Activated T-helper 1 cell treated with anti-CD3 and anti-CD28 coated beads, Interleukin-12 subunit alpha, Interleukin-12 subunit beta, Interleukin-2, Interleukin-4 antibody, amounts not matched to agents 30 ng/mL and 10 ng/mL and 1 ng/mL, durations not matched to agents 14 hours and 24 hours and 36 hours (primary cell): Measurements from ENCODE around the gene P2RY2. TPM values are rescaled to one million over a fixed set of nuclear protein-coding genes. Genes with fewer than 3 reads are reported as not detected.
"Not testable (repeated sequence)": the region's sequence is repeated elsewhere in the genome, so short reads cannot be mapped to it uniquely, and the experiment has no call there.

Experiments
- DNase-seq: peaks from one replicate; pipeline ENCODE4 v3.0.0; 2021; ENCODE audit warnings: low spot score
- H3K27ac Mint-ChIP-seq: one replicate; pipeline ENCODE4 v1.8.0; 2021; ENCODE audit warnings: mild to moderate bottlenecking, mixed read lengths
- H3K27me3 Mint-ChIP-seq: one replicate; pipeline ENCODE4 v1.8.0; 2022; ENCODE audit warnings: mild to moderate bottlenecking, moderate library complexity, mixed read lengths; ENCODE audit not compliant: insufficient read depth
- H3K36me3 Mint-ChIP-seq: one replicate; pipeline ENCODE4 v1.8.0; 2021; ENCODE audit warnings: low read depth, mixed read lengths
- H3K4me1 Mint-ChIP-seq: one replicate; pipeline ENCODE4 v1.8.0; 2021; ENCODE audit warnings: low read depth, mixed read lengths
- H3K4me3 Mint-ChIP-seq: one replicate; pipeline ENCODE4 v1.8.0; 2021; ENCODE audit warnings: mild to moderate bottlenecking, moderate library complexity, mixed read lengths
- H3K9me3 Mint-ChIP-seq: one replicate; pipeline ENCODE4 v1.8.0; 2021; ENCODE audit warnings: mixed read lengths
- intact Hi-C: fragments of 100-400 bp; cut with micrococcal nuclease; formaldehyde crosslinking; loops from one replicate; pipeline ENCODE4 v1.15.1; 2024
- total RNA-seq: library from RNA; stranded (reverse); gene quantifications from 2 replicates; pipeline ENCODE4 v1.2.3, GENCODE V29; 2022

P2RY2 gene
- total RNA-seq, 1 donor from 2014 or later, result not detected

DNA sequence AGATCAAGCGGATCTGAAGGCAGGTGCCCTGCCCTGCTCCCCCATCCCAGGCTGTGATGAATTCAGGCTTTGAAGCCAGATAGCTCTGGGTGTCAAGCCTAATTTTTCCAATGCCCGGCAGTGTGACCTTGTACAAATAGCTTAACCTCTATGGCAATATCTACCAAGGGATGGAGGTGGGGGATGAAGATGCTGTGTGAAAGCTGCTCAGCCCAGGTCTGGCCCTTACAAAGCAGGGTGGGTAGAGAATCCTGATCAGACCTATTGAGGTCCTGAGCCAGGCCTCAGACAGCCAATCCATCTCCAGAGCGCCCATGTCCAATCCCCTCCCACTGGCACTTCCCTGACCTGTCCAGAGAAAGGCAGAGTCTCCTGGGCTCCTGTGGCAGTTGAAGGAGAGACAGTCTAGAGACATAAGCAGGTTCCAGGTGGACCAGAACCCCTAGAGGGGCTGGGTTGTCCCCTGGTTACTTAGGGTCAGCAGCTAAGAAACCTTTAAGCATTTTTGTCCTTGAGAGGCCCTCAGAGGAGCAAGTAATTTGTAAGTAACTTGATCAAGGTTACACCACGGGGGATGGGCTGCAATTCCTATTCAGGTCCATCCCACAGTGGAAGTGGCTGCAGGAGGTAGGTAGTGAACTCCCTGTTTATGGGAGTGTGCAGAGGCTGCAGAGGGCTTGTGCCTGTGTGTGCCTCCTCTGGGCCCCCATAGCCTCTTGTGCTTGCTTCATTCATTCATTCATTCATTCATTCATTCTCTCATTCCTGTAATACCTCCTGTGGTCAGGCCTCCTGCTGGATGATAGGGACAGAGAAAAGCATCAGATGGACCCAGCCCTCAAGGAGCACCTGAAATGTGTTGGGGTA, 10.4 kb downstream of the P2RY2 start:
- Mint-ChIP-seq H3K27ac (no peak overlapping the region), H3K9me3 (no peaks in the 10 kb centered on the region), H3K4me1 (no peaks in the 10 kb centered on the region), H3K4me3 (no peak overlapping the region), H3K36me3 (no peaks in the 10 kb centered on the region), H3K27me3 (peaks cover 11% of the 10 kb centered on the region)
- DNase-seq, result no peak
- intact Hi-C loops, result no loop called here

DNA sequence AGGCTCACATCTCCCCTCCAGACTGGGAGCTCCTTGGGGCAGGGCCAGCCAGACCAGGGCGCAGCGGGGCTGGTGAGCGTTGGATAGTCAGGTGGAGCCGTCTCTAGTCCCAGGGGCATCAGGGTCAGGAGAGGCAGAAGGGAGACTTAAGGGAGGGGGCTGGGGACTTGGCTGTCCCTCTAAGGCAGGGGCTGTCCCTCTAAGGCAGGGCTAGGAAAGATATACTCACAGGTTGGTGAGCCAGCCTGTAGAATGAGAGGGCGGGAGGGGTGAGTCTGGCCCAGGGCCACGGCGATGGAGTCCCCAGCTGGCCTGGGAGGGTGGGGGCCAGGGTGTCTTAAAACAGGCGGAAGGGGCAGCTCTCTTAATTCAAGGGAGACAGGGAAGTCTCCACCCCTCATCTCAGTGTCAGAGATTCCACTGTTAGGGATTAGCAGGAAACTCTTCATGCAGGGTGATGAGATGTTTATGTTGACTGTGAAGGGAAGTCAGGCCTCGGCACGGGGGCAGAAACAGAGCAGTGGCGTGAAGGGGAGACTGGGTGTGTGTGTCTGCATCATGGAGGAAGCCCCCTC, 11.3 kb downstream of the P2RY2 start:
- H3K27ac Mint-ChIP-seq, result no peak overlapping the region
- intact Hi-C loops, result no loop called here
- no peaks in the 10 kb centered on the region for H3K9me3 Mint-ChIP-seq

DNA sequence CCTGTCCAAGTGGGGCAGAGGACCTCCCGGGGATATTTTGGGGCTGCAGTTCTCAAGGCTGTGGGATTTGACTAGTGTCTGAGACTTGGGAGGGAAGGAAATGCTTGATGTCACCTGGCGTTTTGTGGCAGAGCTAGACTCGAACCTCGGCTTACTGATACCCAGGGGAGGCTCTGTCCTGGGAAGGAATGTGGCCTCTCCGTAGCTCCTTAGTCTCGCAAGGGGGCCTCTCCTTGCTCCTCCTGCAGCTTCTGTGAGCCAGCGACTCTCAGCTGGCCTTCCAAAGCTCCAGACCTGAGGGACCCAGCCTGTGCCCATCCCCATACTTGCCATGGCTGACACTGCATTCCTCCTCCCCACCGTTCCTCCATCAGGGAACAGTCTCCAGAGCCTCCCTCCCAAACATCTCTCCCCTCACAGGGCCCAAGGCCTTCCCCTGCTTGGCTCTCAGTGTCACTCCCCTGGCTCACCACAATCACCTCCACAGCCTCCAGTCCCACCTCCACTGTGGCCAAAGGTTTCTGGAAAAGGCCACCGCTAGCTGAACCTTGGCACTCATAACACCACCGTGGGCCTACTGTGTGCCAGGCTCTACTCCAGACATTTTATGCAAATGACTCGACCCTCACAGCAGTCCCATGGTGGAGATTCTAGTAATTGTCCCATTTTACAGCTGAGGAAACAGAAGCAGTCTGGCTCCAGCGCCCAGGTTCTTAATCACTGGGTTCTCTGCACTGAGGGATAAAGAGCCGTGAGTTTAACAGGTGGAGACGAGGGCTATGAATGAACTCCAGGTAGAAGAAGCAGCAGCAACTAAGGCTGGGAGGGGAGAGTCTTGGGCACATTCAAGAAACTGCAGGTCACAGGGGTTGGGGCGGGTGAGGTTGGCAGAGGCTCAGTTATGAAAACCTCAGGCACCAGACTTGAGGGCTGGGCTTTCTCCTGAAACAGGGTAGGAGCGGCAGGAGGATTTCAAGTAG, 12.1 kb downstream of the P2RY2 start:
- Mint-ChIP-seq H3K27me3 (peaks cover 6% of the 10 kb centered on the region), H3K4me3 (no peak overlapping the region), H3K9me3 (no peaks in the 10 kb centered on the region), H3K27ac (no peak overlapping the region), H3K4me1 (no peaks in the 10 kb centered on the region), H3K36me3 (no peaks in the 10 kb centered on the region)
- intact Hi-C loops, result no loop called here
- DNase-seq, result no peak

More for the DNA sequence above, 11.3 kb downstream of the P2RY2 start:
- Mint-ChIP-seq H3K27me3 (peaks cover 9% of the 10 kb centered on the region), H3K4me3 (no peak overlapping the region), H3K36me3 (no peaks in the 10 kb centered on the region), H3K4me1 (no peaks in the 10 kb centered on the region)
- DNase-seq, result no peak

DNA sequence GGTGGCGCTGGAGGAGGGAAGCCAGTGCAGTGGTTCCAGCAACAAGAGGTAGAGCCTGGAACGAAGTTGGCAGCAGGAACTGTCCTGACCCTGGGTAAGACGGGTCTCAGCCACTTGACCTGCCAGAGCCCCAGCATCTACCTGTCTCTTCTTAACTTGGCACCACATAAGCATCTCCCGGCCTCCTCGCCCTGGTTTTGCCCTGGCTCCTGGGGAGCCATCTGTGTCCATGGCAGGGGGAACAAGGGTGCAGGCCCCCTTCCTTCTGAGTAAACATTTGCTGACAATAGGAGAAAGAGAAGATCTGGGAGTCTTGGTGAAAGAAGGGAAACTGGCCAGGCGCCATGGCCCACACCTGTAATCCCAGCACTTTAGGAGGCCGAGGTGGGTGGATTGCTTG, 12.8 kb downstream of the P2RY2 start:
- no peak overlapping the region for H3K4me3 Mint-ChIP-seq
- no peaks in the 10 kb centered on the region for H3K9me3 Mint-ChIP-seq
- H3K27me3 Mint-ChIP-seq, result no peaks in the 10 kb centered on the region

DNA sequence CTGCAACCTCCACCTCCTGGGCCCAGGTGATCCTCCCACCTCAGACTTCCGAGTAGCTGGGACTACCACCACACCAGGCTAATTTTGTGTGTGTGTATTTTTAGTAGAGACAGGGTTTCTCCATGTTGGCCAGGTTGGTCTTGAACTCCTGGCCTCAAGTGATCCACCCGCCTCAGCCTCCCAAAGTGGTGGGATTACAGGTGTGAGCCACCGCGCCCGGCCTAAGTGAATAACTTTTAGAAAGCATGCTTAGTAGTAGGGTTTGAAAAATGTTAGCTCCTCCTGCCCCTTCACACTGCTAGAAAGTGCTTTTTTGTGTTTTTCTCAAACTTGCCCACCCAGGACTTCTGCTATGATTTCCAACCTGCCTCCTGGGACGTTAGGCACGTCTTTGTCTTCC, 14.4 kb downstream of the P2RY2 start:
- H3K9me3 Mint-ChIP-seq, H3K27ac Mint-ChIP-seq, H3K4me3 Mint-ChIP-seq, intact Hi-C loops, H3K36me3 Mint-ChIP-seq, H3K27me3 Mint-ChIP-seq, DNase-seq, H3K4me1 Mint-ChIP-seq: not testable (repeated sequence)

More for the DNA sequence above, 12.8 kb downstream of the P2RY2 start:
- no peaks in the 10 kb centered on the region for H3K4me1 Mint-ChIP-seq
- no peaks in the 10 kb centered on the region for H3K36me3 Mint-ChIP-seq
- DNase-seq, result no peak
- H3K27ac Mint-ChIP-seq, result no peak overlapping the region
- intact Hi-C loops, result no loop called here

DNA sequence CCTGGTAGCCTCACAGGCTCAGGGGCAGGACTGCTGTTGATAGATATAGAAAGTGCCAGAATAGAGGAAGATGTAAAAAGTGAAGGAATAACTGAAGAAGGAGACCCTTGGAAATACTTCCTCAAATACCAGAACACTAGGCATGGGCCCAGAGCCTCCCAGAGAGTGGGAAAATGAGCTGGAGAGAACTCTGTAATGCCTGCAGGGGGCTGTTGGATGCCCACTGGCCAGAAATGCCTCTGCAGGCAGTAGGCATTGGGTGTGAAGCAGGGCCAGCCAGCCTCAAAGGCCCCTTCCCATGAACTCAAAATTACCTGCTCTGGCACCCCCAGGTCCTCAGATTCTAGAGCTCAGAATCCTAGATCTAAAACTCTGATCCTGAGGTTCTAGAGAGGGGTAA, 15.1 kb downstream of the P2RY2 start:
- H3K9me3 Mint-ChIP-seq, result no peaks in the 10 kb centered on the region
- H3K4me1 Mint-ChIP-seq, result no peaks in the 10 kb centered on the region
- no peaks in the 10 kb centered on the region for H3K27me3 Mint-ChIP-seq
- no peak overlapping the region for H3K4me3 Mint-ChIP-seq
- H3K27ac Mint-ChIP-seq, result no peak overlapping the region
- intact Hi-C loops, result no loop called here
- H3K36me3 Mint-ChIP-seq, result no peaks in the 10 kb centered on the region
- no peak for DNase-seq

DNA sequence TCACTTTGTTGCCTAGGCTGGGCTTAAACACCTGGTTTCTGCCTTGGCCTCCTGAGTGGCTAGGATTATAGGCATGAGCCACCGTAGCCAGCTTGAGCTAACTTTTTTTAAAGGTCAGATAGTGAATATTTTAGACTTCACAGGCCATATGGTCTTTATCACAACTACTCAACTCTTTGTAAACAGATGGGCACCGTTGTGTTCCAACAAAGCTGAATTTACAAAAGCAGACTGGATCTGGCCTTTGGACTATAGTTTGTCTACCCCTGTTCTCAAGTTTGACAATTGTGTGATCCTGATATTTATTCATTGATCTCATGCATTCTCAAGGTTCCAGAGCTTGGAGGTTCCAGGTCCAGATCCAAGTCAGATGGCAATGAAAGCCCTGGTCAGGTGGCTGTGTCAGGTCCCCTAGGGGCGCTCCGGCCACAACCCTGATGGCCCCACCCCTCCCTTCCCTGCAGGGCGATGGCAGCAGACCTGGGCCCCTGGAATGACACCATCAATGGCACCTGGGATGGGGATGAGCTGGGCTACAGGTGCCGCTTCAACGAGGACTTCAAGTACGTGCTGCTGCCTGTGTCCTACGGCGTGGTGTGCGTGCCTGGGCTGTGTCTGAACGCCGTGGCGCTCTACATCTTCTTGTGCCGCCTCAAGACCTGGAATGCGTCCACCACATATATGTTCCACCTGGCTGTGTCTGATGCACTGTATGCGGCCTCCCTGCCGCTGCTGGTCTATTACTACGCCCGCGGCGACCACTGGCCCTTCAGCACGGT, 15.8 kb downstream of the P2RY2 start:
- Mint-ChIP-seq H3K27me3 (no peaks in the 10 kb centered on the region), H3K27ac (no peak overlapping the region), H3K9me3 (no peaks in the 10 kb centered on the region), H3K36me3 (no peaks in the 10 kb centered on the region), H3K4me1 (no peaks in the 10 kb centered on the region), H3K4me3 (no peak overlapping the region)
- DNase-seq, result no peak
- intact Hi-C loops, result no loop called here

DNA sequence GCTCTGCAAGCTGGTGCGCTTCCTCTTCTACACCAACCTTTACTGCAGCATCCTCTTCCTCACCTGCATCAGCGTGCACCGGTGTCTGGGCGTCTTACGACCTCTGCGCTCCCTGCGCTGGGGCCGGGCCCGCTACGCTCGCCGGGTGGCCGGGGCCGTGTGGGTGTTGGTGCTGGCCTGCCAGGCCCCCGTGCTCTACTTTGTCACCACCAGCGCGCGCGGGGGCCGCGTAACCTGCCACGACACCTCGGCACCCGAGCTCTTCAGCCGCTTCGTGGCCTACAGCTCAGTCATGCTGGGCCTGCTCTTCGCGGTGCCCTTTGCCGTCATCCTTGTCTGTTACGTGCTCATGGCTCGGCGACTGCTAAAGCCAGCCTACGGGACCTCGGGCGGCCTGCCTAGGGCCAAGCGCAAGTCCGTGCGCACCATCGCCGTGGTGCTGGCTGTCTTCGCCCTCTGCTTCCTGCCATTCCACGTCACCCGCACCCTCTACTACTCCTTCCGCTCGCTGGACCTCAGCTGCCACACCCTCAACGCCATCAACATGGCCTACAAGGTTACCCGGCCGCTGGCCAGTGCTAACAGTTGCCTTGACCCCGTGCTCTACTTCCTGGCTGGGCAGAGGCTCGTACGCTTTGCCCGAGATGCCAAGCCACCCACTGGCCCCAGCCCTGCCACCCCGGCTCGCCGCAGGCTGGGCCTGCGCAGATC, 16.5 kb downstream of the P2RY2 start:
- Mint-ChIP-seq H3K36me3 (no peaks in the 10 kb centered on the region), H3K27me3 (peaks cover 3% of the 10 kb centered on the region), H3K4me1 (no peaks in the 10 kb centered on the region), H3K27ac (no peak overlapping the region), H3K4me3 (no peak overlapping the region), H3K9me3 (no peaks in the 10 kb centered on the region)
- DNase-seq, result no peak
- intact Hi-C loops, result no loop called here

DNA sequence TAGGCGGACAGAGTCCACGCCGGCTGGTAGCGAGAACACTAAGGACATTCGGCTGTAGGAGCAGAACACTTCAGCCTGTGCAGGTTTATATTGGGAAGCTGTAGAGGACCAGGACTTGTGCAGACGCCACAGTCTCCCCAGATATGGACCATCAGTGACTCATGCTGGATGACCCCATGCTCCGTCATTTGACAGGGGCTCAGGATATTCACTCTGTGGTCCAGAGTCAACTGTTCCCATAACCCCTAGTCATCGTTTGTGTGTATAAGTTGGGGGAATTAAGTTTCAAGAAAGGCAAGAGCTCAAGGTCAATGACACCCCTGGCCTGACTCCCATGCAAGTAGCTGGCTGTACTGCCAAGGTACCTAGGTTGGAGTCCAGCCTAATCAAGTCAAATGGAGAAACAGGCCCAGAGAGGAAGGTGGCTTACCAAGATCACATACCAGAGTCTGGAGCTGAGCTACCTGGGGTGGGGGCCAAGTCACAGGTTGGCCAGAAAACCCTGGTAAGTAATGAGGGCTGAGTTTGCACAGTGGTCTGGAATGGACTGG, 17.2 kb downstream of the P2RY2 start:
- intact Hi-C loops, result no loop called here
- Mint-ChIP-seq H3K9me3 (no peaks in the 10 kb centered on the region), H3K27ac (no peak overlapping the region), H3K4me1 (no peaks in the 10 kb centered on the region), H3K4me3 (no peak overlapping the region), H3K27me3 (peaks cover 3% of the 10 kb centered on the region), H3K36me3 (no peaks in the 10 kb centered on the region)
- DNase-seq, result no peak

DNA sequence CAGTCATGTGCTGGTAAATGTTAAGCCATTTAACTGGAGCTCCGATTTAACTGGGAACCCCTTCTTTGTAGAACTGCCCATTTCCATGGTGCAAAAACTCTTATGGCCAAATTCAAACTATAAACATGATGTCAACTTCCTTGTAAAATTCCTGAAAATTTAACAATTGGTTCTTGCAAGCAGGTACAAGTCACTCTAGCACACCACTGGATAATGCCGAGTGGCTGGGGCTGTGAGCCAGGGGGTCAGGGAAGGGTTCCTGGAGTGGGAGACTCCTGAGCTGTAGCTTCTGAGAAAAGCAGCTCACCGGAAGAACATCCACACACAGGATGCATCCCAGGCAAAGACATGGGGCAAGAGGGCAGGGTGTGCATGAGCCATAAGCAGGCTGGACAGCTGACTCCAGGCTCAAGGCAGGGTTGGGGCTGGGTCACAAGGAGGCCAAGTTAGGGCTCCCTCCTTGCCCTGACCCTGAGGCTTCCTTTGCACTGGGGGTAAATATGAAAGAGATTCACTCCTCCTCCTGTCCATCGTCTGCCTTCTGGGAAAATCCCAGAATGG, 18.2 kb downstream of the P2RY2 start:
- H3K27me3 Mint-ChIP-seq, result peaks cover 3% of the 10 kb centered on the region
- no peak overlapping the region for H3K27ac Mint-ChIP-seq
- no peaks in the 10 kb centered on the region for H3K9me3 Mint-ChIP-seq
- DNase-seq, result no peak
- intact Hi-C loops, result no loop called here
- H3K4me1 Mint-ChIP-seq, result no peaks in the 10 kb centered on the region
- H3K36me3 Mint-ChIP-seq, result no peaks in the 10 kb centered on the region
- no peak overlapping the region for H3K4me3 Mint-ChIP-seq

DNA sequence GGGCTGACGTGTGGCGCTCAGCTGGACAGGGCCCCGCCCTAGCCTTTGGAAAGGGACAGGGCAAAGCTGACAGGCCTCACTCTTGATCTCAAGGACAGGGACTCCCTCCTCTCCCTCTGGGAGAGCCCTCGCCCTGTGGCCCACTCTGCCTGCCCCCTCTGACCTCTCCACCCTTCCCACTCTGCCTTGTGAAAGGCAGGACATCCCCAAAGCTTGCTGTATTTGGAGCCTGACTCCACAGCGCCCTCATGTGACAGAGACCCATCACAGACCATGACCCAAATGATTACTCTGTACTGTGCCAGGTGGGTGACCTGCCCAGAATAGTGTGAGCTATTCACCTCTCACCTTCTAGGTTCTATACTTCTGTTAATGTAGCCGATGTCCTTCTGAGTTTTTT, 18.8 kb downstream of the P2RY2 start:
- DNase-seq, result no peak
- Mint-ChIP-seq H3K27me3 (peaks cover 3% of the 10 kb centered on the region), H3K9me3 (no peaks in the 10 kb centered on the region), H3K27ac (no peak overlapping the region), H3K36me3 (no peaks in the 10 kb centered on the region), H3K4me1 (no peaks in the 10 kb centered on the region), H3K4me3 (no peak overlapping the region)
- intact Hi-C loops, result no loop called here
